HG03457 (cell line): ENCODE data around the gene SUB1.

Experiments
- ATAC-seq: cut with Tn5 transposase; IDR thresholded peaks from one replicate; pipeline ENCODE4 v1.9.1; 2021; ENCODE audit warnings: moderate number of reproducible peaks; ENCODE audit not compliant: unreplicated experiment

The SUB1 gene

DNA sequence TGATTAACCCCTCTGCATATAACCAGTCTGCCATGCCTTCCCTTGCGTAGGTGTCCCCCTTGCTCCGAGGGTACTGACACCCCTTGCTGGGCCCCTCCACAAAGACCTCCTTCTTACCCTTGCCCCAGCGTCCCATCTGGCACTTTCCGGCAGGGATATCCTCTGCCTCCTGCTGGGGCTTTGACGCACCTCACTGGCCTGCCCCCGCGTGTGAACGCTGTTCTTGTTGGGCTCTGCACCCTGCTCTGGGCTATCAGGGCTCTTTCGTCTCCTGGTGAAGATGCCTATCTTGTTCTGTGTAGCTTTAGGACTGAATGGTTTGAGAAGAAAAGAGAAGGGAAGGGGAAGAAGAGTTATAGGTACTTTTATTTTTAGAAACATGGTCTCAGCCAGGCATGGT, 53.0 kb downstream of the SUB1 start:
- no peak for ATAC-seq

DNA sequence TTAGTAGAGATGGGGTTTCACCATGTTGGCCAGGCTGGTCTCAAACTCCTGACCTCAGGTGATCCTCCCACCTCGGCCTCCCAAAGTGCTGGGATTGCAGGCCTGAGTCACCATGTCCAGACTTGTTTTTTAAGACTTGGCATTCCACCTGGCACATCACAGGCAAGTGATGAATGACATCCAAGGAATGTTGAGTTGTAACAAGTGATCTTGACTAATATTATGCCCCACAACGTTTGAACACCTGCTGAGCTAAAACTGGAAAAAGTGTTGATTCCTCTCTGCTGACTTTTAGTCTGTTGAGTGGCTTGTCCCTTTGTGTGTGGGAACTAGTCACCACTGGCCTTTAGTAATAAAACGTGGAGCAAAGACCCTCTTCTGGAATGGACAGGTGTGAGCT, 54.6 kb downstream of the SUB1 start:
- no peak for ATAC-seq

DNA sequence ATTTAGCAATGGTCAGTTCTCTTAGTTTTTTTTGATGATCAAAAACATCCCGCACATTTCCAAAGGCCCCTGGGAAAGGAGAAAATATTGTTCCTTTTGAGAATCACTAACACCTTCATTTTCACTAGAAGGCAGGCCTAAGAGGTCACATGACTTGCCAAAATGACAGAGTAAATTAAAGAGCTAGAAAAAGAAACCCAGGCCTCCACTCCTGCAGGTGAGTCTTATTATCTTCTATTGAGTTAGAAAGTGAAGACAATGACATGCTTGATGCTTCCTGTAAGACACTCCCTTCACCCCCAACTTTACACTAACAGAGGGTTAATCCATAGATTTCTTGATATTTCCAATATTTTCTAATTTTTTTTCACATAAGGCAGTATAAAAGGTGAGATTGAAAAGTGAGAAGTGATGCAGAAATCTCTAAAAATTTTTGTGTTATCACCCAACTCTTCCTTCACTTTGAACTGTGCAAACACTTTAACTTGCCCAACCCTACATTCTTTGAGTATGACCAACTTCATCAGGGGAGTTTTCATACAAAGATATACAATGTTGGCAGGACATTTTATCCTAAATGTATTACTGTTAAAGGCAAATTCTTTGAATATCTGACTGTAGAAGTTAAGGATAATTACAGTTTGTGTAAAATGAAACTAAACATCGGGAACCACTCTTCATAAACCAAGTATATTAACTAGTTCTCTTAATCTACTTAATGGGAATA, 57.1 kb downstream of the SUB1 start:
- no peak for ATAC-seq

DNA sequence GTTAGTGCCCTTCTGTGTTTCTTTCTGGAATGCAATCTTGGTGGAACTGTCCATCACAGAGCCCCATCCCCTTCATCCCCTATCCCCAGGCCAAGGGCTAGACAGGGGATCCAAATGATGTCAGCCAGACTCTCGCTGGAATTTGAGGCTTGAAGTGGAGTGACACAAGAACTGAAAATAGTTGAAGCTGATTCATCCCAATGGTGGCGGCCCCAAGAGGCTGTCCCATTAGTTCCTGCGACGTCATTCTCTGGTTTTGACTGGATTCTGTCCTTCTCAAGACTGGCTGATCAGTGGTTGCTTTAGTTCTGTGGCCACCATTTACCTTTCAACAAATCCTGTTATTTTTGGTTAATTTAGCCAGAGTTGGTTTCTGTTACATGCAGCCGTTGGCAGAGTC, 59.9 kb downstream of the SUB1 start:
- no peak for ATAC-seq

DNA sequence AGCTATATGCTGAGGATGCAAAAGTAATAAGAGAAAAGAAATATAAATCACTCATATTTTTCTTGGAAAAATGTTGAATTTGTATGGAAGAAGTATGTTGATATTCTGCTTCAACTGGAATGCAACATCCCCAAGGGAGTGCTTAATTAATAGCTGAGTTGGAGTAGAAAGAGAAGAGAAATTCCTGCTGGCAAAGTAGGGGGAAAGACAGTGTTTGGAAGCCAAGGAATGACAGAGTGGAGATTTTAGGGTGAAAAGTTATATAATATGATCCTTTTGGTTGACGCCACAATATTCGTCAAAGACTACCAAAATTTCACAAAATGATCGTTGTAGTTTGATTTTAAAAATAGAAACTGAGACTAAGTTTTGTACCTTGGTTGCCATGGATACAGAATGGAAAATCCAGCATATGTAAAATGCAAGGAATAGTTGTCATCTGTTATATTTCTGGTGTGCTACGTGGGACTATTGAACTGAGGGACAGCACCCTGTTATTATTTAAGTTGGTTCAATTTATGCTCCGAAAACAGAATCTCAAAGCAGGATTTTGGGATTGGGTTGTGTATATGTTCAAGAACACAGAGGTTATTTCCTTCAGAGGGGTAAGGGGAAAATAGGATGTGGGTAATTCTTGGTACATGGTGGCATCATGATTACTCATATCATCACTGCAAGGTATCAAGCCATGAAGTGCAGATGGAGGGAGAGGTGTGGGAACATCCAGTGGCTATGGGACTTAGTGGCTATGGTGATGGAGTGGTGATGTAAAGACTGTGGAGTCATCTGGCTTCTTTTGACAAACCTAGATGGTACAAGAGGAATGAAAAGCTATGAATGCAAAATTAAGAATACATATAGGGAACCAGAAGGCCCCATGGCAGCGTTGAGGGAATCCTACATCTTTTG, 61.0 kb downstream of the SUB1 start:
- ATAC-seq = no peak

DNA sequence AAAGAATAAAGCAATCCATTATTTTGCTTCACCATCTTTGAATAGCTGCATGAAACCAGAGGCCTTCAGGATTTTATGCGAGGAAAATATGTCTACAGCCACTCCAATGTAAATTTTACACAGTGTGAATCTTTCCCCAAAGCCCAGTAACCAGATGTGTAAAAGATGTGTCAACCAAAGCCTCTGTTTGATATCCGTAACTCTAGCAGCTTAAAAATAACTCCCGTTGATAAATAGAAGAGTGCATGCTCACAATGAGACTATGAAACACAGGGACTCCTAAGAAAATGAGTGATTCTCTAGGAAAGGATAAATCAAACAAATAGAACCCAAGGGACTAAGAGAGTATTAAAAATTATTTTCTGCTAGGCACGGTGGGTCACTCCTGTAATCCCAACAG, 65.7 kb downstream of the SUB1 start:
- ATAC-seq = no peak

DNA sequence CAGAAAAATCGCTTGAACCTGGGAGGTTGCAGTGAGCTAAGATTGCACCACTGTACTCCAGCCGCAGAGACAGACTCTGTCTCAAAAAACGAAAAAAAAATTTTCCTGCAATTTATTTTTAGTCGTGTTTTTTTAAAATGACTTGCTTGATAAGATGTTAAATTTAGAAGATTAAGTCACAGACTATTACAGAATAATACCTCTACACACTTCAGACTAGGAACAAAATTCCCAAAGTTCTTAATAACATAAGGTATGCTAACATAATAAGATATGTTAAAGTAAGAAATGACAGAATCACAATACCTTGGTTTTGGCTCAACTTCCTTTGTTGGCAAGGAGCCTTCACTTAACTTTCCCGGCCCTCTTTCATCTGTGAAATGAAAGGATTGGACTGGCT, 66.3 kb downstream of the SUB1 start:
- no peak for ATAC-seq
